H9 (cell line): ENCODE data around the gene KIF3B. TPM values are rescaled to one million over a fixed set of nuclear protein-coding genes. Genes with fewer than 3 reads are reported as not detected.

Experiments
- DNase-seq: peaks from one replicate; pipeline ENCODE4 v3.0.0-alpha.2; 2017
- H2AFZ ChIP-seq: one replicate; pipeline ENCODE4 v1.6.1; 2013; ENCODE audit warnings: mild to moderate bottlenecking, low read length, control low read depth, moderate library complexity
- H2AK5ac ChIP-seq: 2 replicates; pipeline ENCODE4 v1.6.1; 2013; ENCODE audit warnings: low read length, control low read depth, mixed read lengths; ENCODE audit not compliant: insufficient read length
- H2BK120ac ChIP-seq: one replicate; pipeline ENCODE4 v1.6.1; 2013; ENCODE audit warnings: low read depth, mild to moderate bottlenecking, low read length, control low read depth, inconsistent platforms; ENCODE audit not compliant: poor library complexity, severe bottlenecking
- H2BK12ac ChIP-seq: 2 replicates; pipeline ENCODE4 v1.6.1; 2013; ENCODE audit warnings: low read length, control low read depth, mixed read lengths, low read depth; ENCODE audit not compliant: insufficient read length
- H2BK15ac ChIP-seq: 2 replicates; pipeline ENCODE4 v1.6.1; 2013; ENCODE audit warnings: low read depth, low read length, control low read depth
- H2BK20ac ChIP-seq: one replicate; pipeline ENCODE4 v1.6.1; 2013; ENCODE audit warnings: low read depth, mild to moderate bottlenecking, low read length, control low read depth, inconsistent platforms; ENCODE audit not compliant: poor library complexity, severe bottlenecking
- H2BK5ac ChIP-seq: 2 replicates; pipeline ENCODE4 v1.6.1; 2013; ENCODE audit warnings: low read length, control low read depth, mixed read lengths; ENCODE audit not compliant: insufficient read length
- H3K14ac ChIP-seq: 2 replicates; pipeline ENCODE4 v1.6.1; 2013; ENCODE audit warnings: low read length, control low read depth; ENCODE audit not compliant: insufficient read depth
- H3K18ac ChIP-seq: 2 replicates; pipeline ENCODE4 v1.6.1; 2013; ENCODE audit warnings: low read depth, mild to moderate bottlenecking, mixed read lengths, low read length, control low read depth; ENCODE audit not compliant: insufficient read length
- H3K23ac ChIP-seq: 2 replicates; pipeline ENCODE4 v1.6.1; 2013; ENCODE audit warnings: low read length, control low read depth, mixed read lengths, low read depth; ENCODE audit not compliant: insufficient read length
- H3K23me2 ChIP-seq: 2 replicates; pipeline ENCODE4 v1.6.1; 2013; ENCODE audit warnings: low read depth, mild to moderate bottlenecking, mixed read lengths, low read length, control low read depth; ENCODE audit not compliant: insufficient read length, poor library complexity, severe bottlenecking
- H3K27ac ChIP-seq: 2 replicates; pipeline ENCODE4 v1.5.1; 2013; ENCODE audit warnings: low read length, control low read depth, mixed read lengths, low read depth; ENCODE audit not compliant: insufficient read length
- H3K27me3 ChIP-seq: 2 replicates; pipeline ENCODE4 v1.6.1; 2013; ENCODE audit warnings: low read length, control low read depth, inconsistent platforms; ENCODE audit not compliant: insufficient read depth
- H3K4ac ChIP-seq: 2 replicates; pipeline ENCODE4 v1.6.1; 2013; ENCODE audit warnings: low read depth, mild to moderate bottlenecking, control low read depth, inconsistent platforms, low read length, moderate library complexity
- H3K4me1 ChIP-seq: 2 replicates; pipeline ENCODE4 v1.6.1; 2013; ENCODE audit warnings: low read length, control low read depth, inconsistent platforms; ENCODE audit not compliant: insufficient read depth
- H3K4me2 ChIP-seq: 2 replicates; pipeline ENCODE4 v1.6.1; 2013; ENCODE audit warnings: low read length, control low read depth, mixed read lengths; ENCODE audit not compliant: insufficient read length, insufficient read depth
- H3K56ac ChIP-seq: 2 replicates; pipeline ENCODE4 v1.6.1; 2013; ENCODE audit warnings: low read depth, mild to moderate bottlenecking, mixed read lengths, low read length, control low read depth; ENCODE audit not compliant: insufficient read length
- H3K79me1 ChIP-seq: 2 replicates; pipeline ENCODE4 v1.6.1; 2013; ENCODE audit warnings: low read depth, mild to moderate bottlenecking, moderate library complexity, low read length, control low read depth, inconsistent platforms; ENCODE audit not compliant: insufficient read depth, poor library complexity, severe bottlenecking
- H3K79me2 ChIP-seq: 2 replicates; pipeline ENCODE4 v1.6.1; 2013; ENCODE audit warnings: low read length, control low read depth, inconsistent platforms; ENCODE audit not compliant: insufficient read depth
- H3K9ac ChIP-seq: 2 replicates; pipeline ENCODE4 v1.6.1; 2013; ENCODE audit warnings: low read length, control low read depth, mixed read lengths; ENCODE audit not compliant: insufficient read length; ENCODE audit errors: extremely low read depth
- H3K9me3 ChIP-seq: one replicate; pipeline ENCODE4 v1.6.1; 2013; ENCODE audit warnings: low read depth, low read length, inconsistent platforms; ENCODE audit not compliant: control insufficient read depth
- H3T11ph ChIP-seq: one replicate; pipeline ENCODE4 v1.6.1; 2013; ENCODE audit warnings: mild to moderate bottlenecking, low read length, control low read depth, inconsistent platforms
- H4K20me1 ChIP-seq: one replicate; pipeline ENCODE4 v1.6.1; 2013; ENCODE audit not compliant: control insufficient read depth, insufficient read length, insufficient read depth
- H4K5ac ChIP-seq: 2 replicates; pipeline ENCODE4 v1.6.1; 2013; ENCODE audit warnings: low read depth, mild to moderate bottlenecking, mixed read lengths, low read length, control low read depth; ENCODE audit not compliant: insufficient read length
- H4K8ac ChIP-seq: replicated peaks from 2 replicates; pipeline ENCODE4 v1.6.1; 2013; ENCODE audit warnings: low read length, control low read depth, mixed read lengths, low read depth; ENCODE audit not compliant: insufficient read length
- H4K91ac ChIP-seq: 2 replicates; pipeline ENCODE4 v1.6.1; 2013; ENCODE audit warnings: low read depth, mild to moderate bottlenecking, moderate library complexity, mixed read lengths, low read length, control low read depth; ENCODE audit not compliant: insufficient read length
- H3K27ac Mint-ChIP-seq, 3 experiments: 2 replicates in 2 of 3; 3 replicates in 1 of 3; pipeline ENCODE4 v1.8.0; 2020 to 2021; ENCODE audit warnings: mixed read lengths in 3 of 3, mild to moderate bottlenecking in 1 of 3, moderate library complexity in 1 of 3
- H3K27me3 Mint-ChIP-seq: 2 replicates; pipeline ENCODE4 v1.8.0; 2021; ENCODE audit warnings: low read depth, mild to moderate bottlenecking, moderate library complexity, mixed read lengths
- H3K36me3 Mint-ChIP-seq, 3 experiments: 2 replicates in 2 of 3; 3 replicates in 1 of 3; pipeline ENCODE4 v1.8.0; 2020 to 2021; ENCODE audit warnings: low read depth in 3 of 3, mixed read lengths in 3 of 3; ENCODE audit not compliant: insufficient read depth in 1 of 3
- H3K4me1 Mint-ChIP-seq, 2 experiments: 2 replicates each; pipeline ENCODE4 v1.8.0; 2020; ENCODE audit warnings: mixed read lengths in 2 of 2
- H3K4me3 Mint-ChIP-seq, 2 experiments: 2 replicates in 1 of 2; 3 replicates in 1 of 2; pipeline ENCODE4 v1.8.0; 2020 to 2021; ENCODE audit warnings: mild to moderate bottlenecking in 2 of 2, mixed read lengths in 2 of 2, moderate library complexity in 1 of 2
- H3K9me3 Mint-ChIP-seq, 2 experiments: 2 replicates in 1 of 2; 3 replicates in 1 of 2; pipeline ENCODE4 v1.8.0; 2020; ENCODE audit warnings: mild to moderate bottlenecking in 2 of 2, mixed read lengths in 2 of 2, moderate library complexity in 1 of 2
- whole genome bisulfite sequencing: extraction: QIAGEN DNeasy Blood & Tissue Kit; methylation state at CpG from one replicate; pipeline ENCODE4 v1.1.7; 2013; ENCODE audit warnings: missing lambda C conversion rate, low lambda C conversion rate, mixed read lengths; ENCODE audit not compliant: insufficient read length; ENCODE audit errors: extremely low coverage; 5-methylcytosine and 5-hydroxymethylcytosine counted together
- total RNA-seq: library from RNA; stranded (reverse); gene quantifications from 2 replicates; pipeline ENCODE4 v1.2.1, GENCODE V29; 2021
- TF ChIP-seq, protein P1 (sequence below): fragments of 200-600 bp; sonication (generic); conservative IDR thresholded peaks from 3 replicates; pipeline ENCODE4 v1.8.0; 2021; ENCODE audit warnings: antibody characterized with exemption, mild to moderate bottlenecking

The KIF3B gene
- total RNA-seq, 1 experiment from 2014 or later = 29.7 TPM

GRCh38 chr20:32333988-32334885, 56.8 kb downstream of the KIF3B start:
- H3K79me1 ChIP-seq = no peaks in the 10 kb centered on the region
- H2BK12ac ChIP-seq = no peak overlapping the region
- H3K9ac ChIP-seq = no peak overlapping the region
- no CpG with 5 or more reads among the region's 13 CpGs for WGBS
- H3K79me2 ChIP-seq = no peaks in the 10 kb centered on the region
- no peak overlapping the region for H3K56ac ChIP-seq
- H4K5ac ChIP-seq = no peak overlapping the region
- H3K23me2 ChIP-seq = no peaks in the 10 kb centered on the region
- no peak overlapping the region for H2BK120ac ChIP-seq
- H3K4me1 Mint-ChIP-seq = peaks cover 5 to 9% of the 10 kb centered on the region in 2 experiments
- H3K4me1 ChIP-seq = peaks cover 3% of the 10 kb centered on the region; the same call in 1 of the 2 replicates
- H4K8ac ChIP-seq = no peak overlapping the region
- H3K4ac ChIP-seq = no peak overlapping the region
- H2BK5ac ChIP-seq = no peak overlapping the region
- H3K27me3 ChIP-seq = no peaks in the 10 kb centered on the region
- H2BK20ac ChIP-seq = no peak overlapping the region
- H4K91ac ChIP-seq = no peak overlapping the region
- H3K18ac ChIP-seq = no peak overlapping the region
- no peak overlapping the region for H3K4me3 Mint-ChIP-seq
- no peak overlapping the region for H3T11ph ChIP-seq
- DNase-seq = no peak
- H3K27ac Mint-ChIP-seq = no peak overlapping the region
- no peak overlapping the region for H3K14ac ChIP-seq
- TF ChIP-seq, protein P1, sequence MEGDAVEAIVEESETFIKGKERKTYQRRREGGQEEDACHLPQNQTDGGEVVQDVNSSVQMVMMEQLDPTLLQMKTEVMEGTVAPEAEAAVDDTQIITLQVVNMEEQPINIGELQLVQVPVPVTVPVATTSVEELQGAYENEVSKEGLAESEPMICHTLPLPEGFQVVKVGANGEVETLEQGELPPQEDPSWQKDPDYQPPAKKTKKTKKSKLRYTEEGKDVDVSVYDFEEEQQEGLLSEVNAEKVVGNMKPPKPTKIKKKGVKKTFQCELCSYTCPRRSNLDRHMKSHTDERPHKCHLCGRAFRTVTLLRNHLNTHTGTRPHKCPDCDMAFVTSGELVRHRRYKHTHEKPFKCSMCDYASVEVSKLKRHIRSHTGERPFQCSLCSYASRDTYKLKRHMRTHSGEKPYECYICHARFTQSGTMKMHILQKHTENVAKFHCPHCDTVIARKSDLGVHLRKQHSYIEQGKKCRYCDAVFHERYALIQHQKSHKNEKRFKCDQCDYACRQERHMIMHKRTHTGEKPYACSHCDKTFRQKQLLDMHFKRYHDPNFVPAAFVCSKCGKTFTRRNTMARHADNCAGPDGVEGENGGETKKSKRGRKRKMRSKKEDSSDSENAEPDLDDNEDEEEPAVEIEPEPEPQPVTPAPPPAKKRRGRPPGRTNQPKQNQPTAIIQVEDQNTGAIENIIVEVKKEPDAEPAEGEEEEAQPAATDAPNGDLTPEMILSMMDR = no peak
- no peaks in the 10 kb centered on the region for H3K9me3 Mint-ChIP-seq
- no peak overlapping the region for H2AK5ac ChIP-seq
- H2AFZ ChIP-seq = no peak overlapping the region
- no peak overlapping the region for H3K23ac ChIP-seq
- no peaks in the 10 kb centered on the region for H3K9me3 ChIP-seq
- H3K4me2 ChIP-seq = no peak overlapping the region
- no peaks in the 10 kb centered on the region for H3K27me3 Mint-ChIP-seq
- peaks cover 0 to 24% (median 9%) of the 10 kb centered on the region in 3 experiments; a peak in 5 of 7 replicates for H3K36me3 Mint-ChIP-seq
- no peaks in the 10 kb centered on the region for H4K20me1 ChIP-seq
- H2BK15ac ChIP-seq = no peak overlapping the region
- no peak overlapping the region for H3K27ac ChIP-seq
